Fibroblast of the aortic adventitia (primary cell): ENCODE results near the gene PPP1R13B. TPM values are rescaled to one million over a fixed set of nuclear protein-coding genes. Genes with fewer than 3 reads are reported as not detected.
"Not testable (repeated sequence)": the region's sequence is repeated elsewhere in the genome, so short reads cannot be mapped to it uniquely, and the experiment has no call there.

Experiments used
- DNase-seq: peaks from one replicate; pipeline ENCODE4 v3.0.0-alpha.2; 2010; ENCODE audit warnings: low read depth
- H3K4me3 ChIP-seq: 2 replicates; pipeline ENCODE4 v1.5.1; 2011; ENCODE audit warnings: low read depth, mild to moderate bottlenecking, control low read depth, low read length, moderate library complexity
- total RNA-seq: library from RNA; depleted of rRNA; stranded (reverse); fragments of >200 nt; gene quantifications from 2 replicates; pipeline ENCODE4 v1.2.3, GENCODE V29; 2012; ENCODE audit warnings: low replicate concordance
- TF ChIP-seq, protein P1 (sequence below): IDR thresholded peaks from 2 replicates; pipeline ENCODE4 v1.5.1; 2011; ENCODE audit warnings: mild to moderate bottlenecking, low read length, control low read depth, inconsistent platforms; ENCODE audit not compliant: insufficient read depth

PPP1R13B gene
- total RNA-seq, 1 donor, result 1.2 TPM

DNA sequence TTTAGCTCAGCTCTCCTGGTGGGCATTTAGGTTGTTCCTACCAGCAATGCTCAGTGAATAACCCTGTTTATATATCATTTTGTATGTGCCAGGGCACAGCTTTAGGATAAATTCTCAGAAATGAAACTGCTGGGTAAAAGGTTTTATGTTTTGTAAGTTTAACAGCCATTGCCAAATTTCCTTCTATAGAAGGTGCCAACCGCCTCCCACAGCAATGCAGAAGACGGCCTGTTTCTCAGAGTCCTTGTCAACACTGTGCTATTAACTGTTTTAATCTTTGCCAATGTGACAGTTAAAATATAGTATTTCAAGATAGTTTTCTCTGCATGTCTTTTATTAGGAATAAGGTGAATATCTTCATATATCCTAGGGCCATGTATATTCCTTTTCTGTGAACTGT, 65.0 kb downstream of the PPP1R13B start:
- H3K4me3 ChIP-seq, result no peak overlapping the region
- DNase-seq, result no peak
- TF ChIP-seq, protein P1, sequence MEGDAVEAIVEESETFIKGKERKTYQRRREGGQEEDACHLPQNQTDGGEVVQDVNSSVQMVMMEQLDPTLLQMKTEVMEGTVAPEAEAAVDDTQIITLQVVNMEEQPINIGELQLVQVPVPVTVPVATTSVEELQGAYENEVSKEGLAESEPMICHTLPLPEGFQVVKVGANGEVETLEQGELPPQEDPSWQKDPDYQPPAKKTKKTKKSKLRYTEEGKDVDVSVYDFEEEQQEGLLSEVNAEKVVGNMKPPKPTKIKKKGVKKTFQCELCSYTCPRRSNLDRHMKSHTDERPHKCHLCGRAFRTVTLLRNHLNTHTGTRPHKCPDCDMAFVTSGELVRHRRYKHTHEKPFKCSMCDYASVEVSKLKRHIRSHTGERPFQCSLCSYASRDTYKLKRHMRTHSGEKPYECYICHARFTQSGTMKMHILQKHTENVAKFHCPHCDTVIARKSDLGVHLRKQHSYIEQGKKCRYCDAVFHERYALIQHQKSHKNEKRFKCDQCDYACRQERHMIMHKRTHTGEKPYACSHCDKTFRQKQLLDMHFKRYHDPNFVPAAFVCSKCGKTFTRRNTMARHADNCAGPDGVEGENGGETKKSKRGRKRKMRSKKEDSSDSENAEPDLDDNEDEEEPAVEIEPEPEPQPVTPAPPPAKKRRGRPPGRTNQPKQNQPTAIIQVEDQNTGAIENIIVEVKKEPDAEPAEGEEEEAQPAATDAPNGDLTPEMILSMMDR, result no peak

DNA sequence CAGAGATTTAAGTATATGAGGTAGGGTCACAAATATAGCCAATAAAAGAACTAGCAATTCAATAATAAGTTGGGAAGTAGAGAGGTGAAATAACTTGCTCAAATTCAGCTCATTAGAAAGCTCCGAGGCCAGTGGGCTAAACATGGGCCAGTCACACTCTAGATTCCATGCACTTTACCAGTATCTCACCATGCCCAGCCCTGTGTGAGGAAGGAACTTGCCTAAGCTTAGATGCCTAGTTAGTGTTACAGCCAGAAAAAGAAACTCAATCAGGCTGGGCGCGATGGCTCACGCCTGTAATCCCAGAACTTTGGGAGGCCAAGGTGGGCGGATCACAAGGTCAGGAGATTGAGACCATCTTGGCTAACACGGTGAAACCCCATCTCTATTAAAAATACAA, 71.1 kb downstream of the PPP1R13B start:
- not testable (repeated sequence) for DNase-seq, H3K4me3 ChIP-seq

DNA sequence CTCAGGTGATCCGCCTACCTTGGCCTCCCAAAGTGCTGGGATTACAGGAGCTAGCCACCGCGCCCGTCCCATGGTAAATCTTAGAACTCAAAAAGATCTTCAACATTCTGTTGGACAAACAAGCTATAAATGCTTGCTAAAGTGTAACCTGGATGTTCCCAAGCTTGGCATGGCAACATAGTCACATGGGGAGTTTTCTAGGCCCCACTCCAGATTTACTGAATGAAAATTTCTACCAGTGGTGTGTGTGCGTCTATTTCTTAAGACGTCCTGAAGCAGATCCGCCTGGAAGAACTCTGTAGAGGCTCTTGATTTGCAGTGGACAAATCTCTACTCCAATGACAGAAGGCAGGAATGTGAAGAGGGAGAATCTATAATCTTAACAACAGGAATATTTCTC, 71.9 kb downstream of the PPP1R13B start:
- no peak for DNase-seq
- H3K4me3 ChIP-seq, result no peak overlapping the region
- TF ChIP-seq, protein P1, result no peak

DNA sequence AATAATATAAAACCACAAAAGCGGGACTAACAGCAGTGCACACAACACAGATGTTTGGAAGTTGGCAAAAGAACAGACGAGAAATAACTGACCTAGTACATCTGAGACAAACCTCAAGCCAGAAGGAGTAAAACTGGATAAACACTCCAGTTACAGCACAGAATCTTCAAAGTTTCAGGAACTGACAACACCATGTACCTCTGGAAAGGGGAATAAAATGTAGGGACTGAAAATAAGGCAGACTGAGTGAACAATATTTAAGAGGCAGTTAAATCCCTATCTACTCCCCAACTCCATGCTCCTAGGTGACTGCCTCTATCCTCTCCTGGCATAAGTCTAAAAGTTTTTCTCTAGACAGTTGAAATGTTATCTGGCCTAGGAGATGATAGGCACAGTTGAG, 73.9 kb downstream of the PPP1R13B start:
- H3K4me3 ChIP-seq, result no peak overlapping the region
- TF ChIP-seq, protein P1, result no peak
- DNase-seq, result no peak

DNA sequence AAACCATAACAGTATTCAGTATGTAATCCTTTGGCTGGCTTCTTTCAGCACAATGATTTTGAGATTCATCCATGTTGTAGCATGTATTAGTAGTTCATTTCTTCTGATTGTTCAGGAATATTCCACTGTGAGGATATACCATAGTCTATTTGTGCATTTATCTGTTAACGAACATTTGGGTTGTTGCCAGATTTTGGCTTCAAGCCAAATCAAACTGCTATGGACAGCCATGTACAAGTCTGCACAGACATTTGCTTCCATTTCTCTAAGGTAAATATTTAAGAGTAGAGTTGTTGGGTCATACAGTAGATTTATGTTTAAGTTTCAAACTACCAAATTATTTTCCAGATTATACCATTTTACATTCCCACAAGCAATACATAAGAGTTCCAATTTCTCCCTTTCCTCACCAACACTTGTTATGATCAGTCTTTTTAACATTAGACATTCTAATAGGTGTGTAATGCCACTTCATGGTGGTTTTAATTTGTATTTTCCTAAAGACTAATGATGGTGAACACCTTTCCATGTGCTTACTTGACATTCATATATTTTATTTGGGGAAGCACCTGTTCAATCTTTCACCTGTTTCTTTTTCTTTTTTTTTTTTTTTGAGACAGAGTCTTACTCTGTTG, 75.2 kb downstream of the PPP1R13B start:
- TF ChIP-seq, protein P1, result no peak
- no peak overlapping the region for H3K4me3 ChIP-seq
- no peak for DNase-seq

DNA sequence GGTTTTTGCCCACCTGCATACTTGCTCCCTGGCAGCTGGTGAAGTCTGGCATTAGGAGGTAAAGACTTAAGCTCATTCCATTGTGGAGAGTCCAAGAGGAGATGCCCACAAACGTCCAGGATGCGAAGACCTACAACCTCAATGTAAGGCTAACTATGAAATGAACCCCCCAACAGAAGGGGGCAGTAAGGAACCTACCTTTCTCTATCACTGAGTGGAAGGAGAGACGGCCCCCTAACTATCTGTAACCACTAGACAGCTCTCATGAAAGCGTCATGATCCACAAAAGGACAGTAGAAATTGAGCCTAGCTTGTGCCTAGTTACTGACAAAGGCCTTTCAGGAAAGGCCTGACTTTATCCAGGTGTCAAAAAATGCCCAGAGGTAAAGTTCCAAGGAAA, 76.5 kb downstream of the PPP1R13B start:
- DNase-seq, result no peak
- TF ChIP-seq, protein P1, result no peak
- no peak overlapping the region for H3K4me3 ChIP-seq

DNA sequence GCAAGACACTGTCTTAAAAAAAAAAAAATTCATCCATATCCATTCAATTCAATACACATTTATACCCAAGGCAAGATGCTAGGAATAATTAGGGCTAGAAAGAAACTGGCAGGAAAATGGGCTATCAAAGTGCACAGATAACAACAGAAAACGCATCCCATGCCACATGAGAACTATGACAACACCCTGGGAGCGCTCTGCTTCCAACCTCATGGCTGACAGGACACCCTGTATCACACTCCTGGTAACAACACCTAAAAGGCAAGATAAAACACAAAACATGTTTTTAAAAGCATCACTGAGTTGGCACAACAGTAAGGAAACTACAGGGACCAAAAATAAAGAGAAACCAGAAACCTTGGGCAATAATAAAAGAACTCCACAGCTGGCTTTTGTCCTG, 76.9 kb downstream of the PPP1R13B start:
- no peak for DNase-seq
- TF ChIP-seq, protein P1, result no peak
- no peak overlapping the region for H3K4me3 ChIP-seq
